Keratinocyte (primary cell): ENCODE results near the gene CARM1. TPM values are rescaled to one million over a fixed set of nuclear protein-coding genes. Genes with fewer than 3 reads are reported as not detected.

Experiments
- DNase-seq: peaks from one replicate; pipeline ENCODE4 v3.0.0-alpha.2; 2011; ENCODE audit warnings: low read depth, missing footprints, low spot score
- FAIRE-seq: peaks from 2 replicates; lab custom pipeline; 2011; peaks lifted over from hg19 to GRCh38; lab: Jason Lieb, UNC
- H2AFZ ChIP-seq: 2 replicates; pipeline ENCODE4 v1.6.0; 2012; ENCODE audit warnings: low read length, control low read depth, inconsistent platforms; ENCODE audit not compliant: control insufficient read depth
- H3K27ac ChIP-seq: 2 replicates; pipeline ENCODE4 v1.5.1; 2011; ENCODE audit warnings: low read length; ENCODE audit not compliant: control insufficient read depth, insufficient read depth
- H3K27me3 ChIP-seq: 3 replicates; pipeline ENCODE4 v1.6.0; 2011; ENCODE audit warnings: low read length; ENCODE audit not compliant: control insufficient read depth, insufficient read depth; ENCODE audit errors: extremely low read depth
- H3K36me3 ChIP-seq, 2 experiments: 2 replicates in 1 of 2; 3 replicates in 1 of 2; pipeline ENCODE4 v1.5.1; 2011; ENCODE audit warnings: low read length in 2 of 2, mild to moderate bottlenecking in 1 of 2; ENCODE audit not compliant: control insufficient read depth in 2 of 2, insufficient read depth in 2 of 2; ENCODE audit errors: extremely low read depth in 1 of 2
- H3K4me1 ChIP-seq: 3 replicates; pipeline ENCODE4 v1.5.1; 2011; ENCODE audit warnings: low read length; ENCODE audit not compliant: control insufficient read depth, insufficient read depth; ENCODE audit errors: extremely low read depth
- H3K4me2 ChIP-seq: 3 replicates; pipeline ENCODE4 v1.6.0; 2011; ENCODE audit warnings: low read depth, low read length; ENCODE audit not compliant: control insufficient read depth, insufficient read depth; ENCODE audit errors: extremely low read depth
- H3K4me3 ChIP-seq, 3 experiments: fragments of 200-600 bp in 1 of 3; sonication (generic) in 1 of 3; 2 replicates in 2 of 3; 3 replicates in 1 of 3; pipeline ENCODE4 v1.5.1; 2011 to 2016; ENCODE audit warnings: low read length in 3 of 3, mild to moderate bottlenecking in 3 of 3, control low read depth in 2 of 3, inconsistent platforms in 1 of 3, low read depth in 1 of 3, mixed read lengths in 1 of 3, mixed run types in 1 of 3, moderate library complexity in 1 of 3; ENCODE audit not compliant: control insufficient read depth in 2 of 3, insufficient read depth in 2 of 3; ENCODE audit errors: extremely low read depth in 1 of 3
- H3K79me2 ChIP-seq: 2 replicates; pipeline ENCODE4 v1.6.0; 2012; ENCODE audit warnings: low read length; ENCODE audit not compliant: control insufficient read depth, insufficient read depth
- H3K9ac ChIP-seq: 3 replicates; pipeline ENCODE4 v1.6.0; 2011; ENCODE audit warnings: low read length; ENCODE audit not compliant: control insufficient read depth, insufficient read depth; ENCODE audit errors: extremely low read depth
- H3K9me1 ChIP-seq: 3 replicates; pipeline ENCODE4 v1.6.0; 2011; ENCODE audit warnings: low read length; ENCODE audit not compliant: control insufficient read depth, insufficient read depth; ENCODE audit errors: extremely low read depth
- H3K9me3 ChIP-seq: 2 replicates; pipeline ENCODE4 v1.5.1; 2012; ENCODE audit warnings: low read depth, low read length; ENCODE audit not compliant: control insufficient read depth
- H4K20me1 ChIP-seq: 3 replicates; pipeline ENCODE4 v1.6.0; 2011; ENCODE audit warnings: low read length; ENCODE audit not compliant: control insufficient read depth, insufficient read depth; ENCODE audit errors: extremely low read depth
- CTCF ChIP-seq, 3 experiments: IDR thresholded peaks in 1 of 3; conservative IDR thresholded peaks in 1 of 3; optimal IDR thresholded peaks in 1 of 3; 2 replicates in 2 of 3; 3 replicates in 1 of 3; pipeline versions ENCODE3 to v1.5.1; 2011; ENCODE audit warnings: low read length in 3 of 3, mild to moderate bottlenecking in 3 of 3, moderate library complexity in 2 of 3, control low read depth in 1 of 3, inconsistent platforms in 1 of 3; ENCODE audit not compliant: insufficient read depth in 2 of 3; ENCODE audit errors: extremely low read depth in 1 of 3
- EZH2 ChIP-seq: IDR thresholded peaks from one replicate; pipeline ENCODE4 v1.6.1; 2012; ENCODE audit warnings: inconsistent platforms, mild to moderate bottlenecking, low read length, moderate library complexity
- dilution Hi-C: fragments of 300-500 bp; cut with MboI; formaldehyde crosslinking; loops from one replicate; pipeline ENCODE4 v1.7.0; 2020; ENCODE audit warnings: low sequenced_read_pairs; ENCODE audit not compliant: extremely low pct_ligation_motif_present
- polyA plus RNA-seq, 5 experiments: library from polyadenylated mRNA; depleted of rRNA in 3 of 5; stranded (reverse) in 3 of 5; stranded (forward) in 1 of 5; unstranded in 1 of 5; fragments of >200 nt; gene quantifications; 1 replicate in 1 of 5; 2 replicates in 3 of 5; 3 replicates in 1 of 5; pipeline versions ENCODE4 v1.2.1 to v1.2.3, GENCODE V29; 2011 to 2012; ENCODE audit warnings: missing spikeins in 2 of 5, low read depth in 1 of 5, low replicate concordance in 1 of 5

Gene CARM1
- polyA plus RNA-seq, 1 donor (not counting 4 experiments of a cell fraction or from before 2014, with no cell fraction given), result 22.8 TPM

GRCh38 chr19:10911579-10912363 is 40.4 kb downstream of the CARM1 start:
- Histone ChIP-seq H3K27me3 (no peaks in the 10 kb centered on the region), H3K9me3 (no peaks in the 10 kb centered on the region), H4K20me1 (no peaks in the 10 kb centered on the region), H3K4me3 (no peak overlapping the region), H3K36me3 (peaks cover 21 to 24% of the 10 kb centered on the region in 2 experiments), H3K9ac (no peak overlapping the region), H3K79me2 (no peaks in the 10 kb centered on the region), H3K4me1 (peaks cover 4% of the 10 kb centered on the region), H3K27ac (no peak overlapping the region), H2AFZ (no peak overlapping the region), H3K4me2 (no peak overlapping the region), H3K9me1 (no peaks in the 10 kb centered on the region)
- dilution Hi-C loops, result no loop called here
- TF ChIP-seq CTCF (optimal IDR thresholded peaks at IDR 0.05 in 1 of 3, IDR thresholded peaks at IDR 0.05 in 1 of 3, conservative IDR thresholded peaks at IDR 0.05 in 1 of 3; ENCODE audit: extremely low read depth in 1 of 3, insufficient read depth in 2 of 3, low read length in 3 of 3) (no peak), EZH2 (no peak)
- FAIRE-seq (no peak), DNase-seq (no peak)

- H3K27me3 ChIP-seq, result no peaks in the 10 kb centered on the region
- FAIRE-seq (no peak), DNase-seq (no peak)
- no peaks in the 10 kb centered on the region for H3K9me3 ChIP-seq
- H3K4me3 ChIP-seq, result no peak overlapping the region
- no peaks in the 10 kb centered on the region for H3K9me1 ChIP-seq
- peaks cover 21 to 23% of the 10 kb centered on the region in 2 experiments for H3K36me3 ChIP-seq
- TF ChIP-seq EZH2 (no peak), CTCF (optimal IDR thresholded peaks at IDR 0.05 in 1 of 3, IDR thresholded peaks at IDR 0.05 in 1 of 3, conservative IDR thresholded peaks at IDR 0.05 in 1 of 3; ENCODE audit: extremely low read depth in 1 of 3, insufficient read depth in 2 of 3, low read length in 3 of 3) (no peak)
- no peaks in the 10 kb centered on the region for H4K20me1 ChIP-seq
- H3K9ac ChIP-seq, result no peak overlapping the region
- H2AFZ ChIP-seq, result no peak overlapping the region
- no peak overlapping the region for H3K4me2 ChIP-seq
- H3K79me2 ChIP-seq, result no peaks in the 10 kb centered on the region
- H3K27ac ChIP-seq, result no peak overlapping the region
- dilution Hi-C loops, result no loop called here
- peaks cover 4% of the 10 kb centered on the region for H3K4me1 ChIP-seq
Observed at GRCh38 chr19:10912619-10913018, 41.3 kb downstream of the CARM1 start.
